CD4-positive, CD25-positive, alpha-beta regulatory T cell (primary cell): ENCODE measurements around the gene MAP1B. TPM values are rescaled to one million over a fixed set of nuclear protein-coding genes. Genes with fewer than 3 reads are reported as not detected.

Source experiments
- ATAC-seq, 2 donors: fragments of 150-1000 bp; cut with Tn5 transposase; one replicate each; pipeline ENCODE4 v1.10.0; 2021; ENCODE audit warnings: low read depth in 2 of 2, moderate number of reproducible peaks in 2 of 2, moderate library complexity in 1 of 2
- DNase-seq, 3 donors: peaks; one replicate each; pipeline versions ENCODE4 v3.0.0 to v3.0.0-alpha.2; 2012 to 2022; ENCODE audit warnings: mixed read lengths in 1 of 3
- H3K27ac ChIP-seq: one replicate; pipeline ENCODE4 v1.7.0; 2013; ENCODE audit warnings: mild to moderate bottlenecking, low read length; ENCODE audit not compliant: insufficient read depth, poor library complexity, severe bottlenecking
- H3K27me3 ChIP-seq: one replicate; pipeline ENCODE4 v1.7.0; 2013; ENCODE audit warnings: low read length; ENCODE audit not compliant: control insufficient read depth, insufficient read depth
- H3K36me3 ChIP-seq: one replicate; pipeline ENCODE4 v1.7.0; 2013; ENCODE audit warnings: mild to moderate bottlenecking, low read length, moderate library complexity; ENCODE audit not compliant: control insufficient read depth, insufficient read depth
- H3K4me1 ChIP-seq: 2 replicates; pipeline ENCODE4 v1.7.0; 2013; ENCODE audit warnings: mild to moderate bottlenecking, low read length; ENCODE audit not compliant: insufficient read depth, control insufficient read depth, poor library complexity, severe bottlenecking
- H3K4me3 ChIP-seq: one replicate; pipeline ENCODE4 v1.7.0; 2013; ENCODE audit warnings: low read depth, mild to moderate bottlenecking, low read length, moderate library complexity
- H3K9me3 ChIP-seq, 2 experiments: 1 replicate in 1 of 2; 2 replicates in 1 of 2; pipeline ENCODE4 v1.7.0; 2013; ENCODE audit warnings: low read length in 2 of 2, mild to moderate bottlenecking in 1 of 2, moderate library complexity in 1 of 2; ENCODE audit not compliant: control insufficient read depth in 2 of 2
- H3K27ac Mint-ChIP-seq, 3 donors: one replicate each; pipeline ENCODE4 v1.8.0; 2020 to 2022; ENCODE audit warnings: mild to moderate bottlenecking in 3 of 3, mixed read lengths in 3 of 3, moderate library complexity in 2 of 3
- H3K27me3 Mint-ChIP-seq: one replicate; pipeline ENCODE4 v1.8.0; 2022; ENCODE audit warnings: mild to moderate bottlenecking, mixed read lengths
- H3K36me3 Mint-ChIP-seq: one replicate; pipeline ENCODE4 v1.8.0; 2020; ENCODE audit warnings: mixed read lengths
- H3K4me1 Mint-ChIP-seq, 4 donors: one replicate each; pipeline ENCODE4 v1.8.0; 2020 to 2022; ENCODE audit warnings: mixed read lengths in 4 of 4, mild to moderate bottlenecking in 1 of 4
- H3K4me3 Mint-ChIP-seq, 4 donors: one replicate each; pipeline ENCODE4 v1.8.0; 2020 to 2022; ENCODE audit warnings: mild to moderate bottlenecking in 4 of 4, mixed read lengths in 4 of 4, moderate library complexity in 3 of 4
- H3K9me3 Mint-ChIP-seq, 7 donors: one replicate each; pipeline ENCODE4 v1.8.0; 2020 to 2022; ENCODE audit warnings: mixed read lengths in 7 of 7, mild to moderate bottlenecking in 3 of 7, moderate library complexity in 2 of 7
- polyA plus RNA-seq, 4 donors: library from polyadenylated mRNA; unstranded; fragments of 300-500 nt; fragmentation: Illumina TruSeq; gene quantifications; one replicate each; pipeline ENCODE4 v1.2.3, GENCODE V29; 2021
- total RNA-seq: library from RNA; stranded (reverse); gene quantifications from one replicate; pipeline ENCODE4 v1.2.3, GENCODE V29; 2022

The MAP1B gene
- total and polyA plus RNA-seq, 5 donors from 2014 or later, result 0.12 to 0.23 (median 0.14) TPM

DNA sequence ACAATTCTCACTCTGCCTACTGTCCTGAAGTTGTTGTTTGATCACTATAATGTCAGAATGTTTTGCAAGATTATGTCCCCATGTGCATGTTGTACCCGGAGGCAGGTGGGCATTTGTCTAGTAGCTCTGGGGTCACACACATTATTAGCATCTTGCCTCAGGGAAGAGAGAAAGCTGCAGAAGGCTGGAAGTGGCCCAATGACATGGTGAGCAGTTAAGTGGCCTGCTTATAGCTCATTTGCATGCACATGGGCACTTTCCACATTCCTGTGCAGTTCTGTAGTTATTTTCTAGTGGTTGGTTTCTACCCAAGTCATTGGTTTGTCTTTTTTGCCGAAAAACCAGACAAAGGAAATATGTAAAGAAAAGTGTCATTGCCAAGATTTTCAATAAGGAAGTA lies 80.9 kb downstream of the MAP1B start:
- H3K36me3 Mint-ChIP-seq, result no peaks in the 10 kb centered on the region
- no peaks in the 10 kb centered on the region for H3K36me3 ChIP-seq
- no peaks in the 10 kb centered on the region for H3K4me1 ChIP-seq
- no peak overlapping the region for H3K4me3 Mint-ChIP-seq
- peaks cover 40% of the 10 kb centered on the region for H3K27me3 Mint-ChIP-seq
- H3K27ac Mint-ChIP-seq, result no peak overlapping the region
- ATAC-seq (no peak), DNase-seq (no peak)
- no peak overlapping the region for H3K27ac ChIP-seq
- H3K4me3 ChIP-seq, result no peak overlapping the region
- no peaks in the 10 kb centered on the region for H3K9me3 ChIP-seq
- H3K4me1 Mint-ChIP-seq, result no peaks in the 10 kb centered on the region
- peaks cover 13% of the 10 kb centered on the region for H3K27me3 ChIP-seq
- H3K9me3 Mint-ChIP-seq, result peaks cover 0 to 2% (median 0%) of the 10 kb centered on the region in 7 donors

GRCh38 chr5:72189146-72189545 lies 81.9 kb downstream of the MAP1B start:
- Histone ChIP-seq H3K27ac (no peak overlapping the region), H3K36me3 (no peaks in the 10 kb centered on the region), H3K4me1 (no peaks in the 10 kb centered on the region), H3K27me3 (peaks cover 16% of the 10 kb centered on the region), H3K4me3 (no peak overlapping the region), H3K9me3 (no peaks in the 10 kb centered on the region)
- no peak overlapping the region for H3K4me3 Mint-ChIP-seq
- H3K4me1 Mint-ChIP-seq, result no peaks in the 10 kb centered on the region
- peaks cover 39% of the 10 kb centered on the region for H3K27me3 Mint-ChIP-seq
- no peak for ATAC-seq
- H3K36me3 Mint-ChIP-seq, result no peaks in the 10 kb centered on the region
- no peak for DNase-seq
- peaks cover 0 to 4% (median 0%) of the 10 kb centered on the region in 7 donors for H3K9me3 Mint-ChIP-seq
- H3K27ac Mint-ChIP-seq, result no peak overlapping the region

- no peak for DNase-seq
- no peak for ATAC-seq
- Mint-ChIP-seq H3K27me3 (peaks cover 49% of the 10 kb centered on the region), H3K4me3 (no peak overlapping the region), H3K4me1 (peaks cover 0 to 6% (median 0%) of the 10 kb centered on the region in 4 donors), H3K27ac (no peak overlapping the region), H3K36me3 (peaks cover 3% of the 10 kb centered on the region), H3K9me3 (peaks cover 0 to 7% (median 2%) of the 10 kb centered on the region in 7 donors)
- H3K4me1 ChIP-seq, result no peaks in the 10 kb centered on the region
- no peaks in the 10 kb centered on the region for H3K9me3 ChIP-seq
- no peaks in the 10 kb centered on the region for H3K36me3 ChIP-seq
- no peak overlapping the region for H3K27ac ChIP-seq
- H3K27me3 ChIP-seq, result peaks cover 16% of the 10 kb centered on the region
- H3K4me3 ChIP-seq, result no peak overlapping the region
Observed at GRCh38 chr5:72191404-72191803, 84.1 kb downstream of the MAP1B start.

- H3K9me3 ChIP-seq, result no peaks in the 10 kb centered on the region
- Mint-ChIP-seq H3K36me3 (peaks cover 3% of the 10 kb centered on the region), H3K27ac (no peak overlapping the region), H3K4me3 (no peak overlapping the region), H3K9me3 (peaks cover 0 to 7% (median 2%) of the 10 kb centered on the region in 7 donors), H3K27me3 (peaks cover 39% of the 10 kb centered on the region), H3K4me1 (peaks cover 0 to 6% (median 0%) of the 10 kb centered on the region in 4 donors)
- DNase-seq (peak in 1 of 3 donors; percentile 18), ATAC-seq (no peak)
- no peak overlapping the region for H3K4me3 ChIP-seq
- H3K4me1 ChIP-seq, result no peaks in the 10 kb centered on the region
- H3K27ac ChIP-seq, result no peak overlapping the region
- H3K36me3 ChIP-seq, result no peaks in the 10 kb centered on the region
- H3K27me3 ChIP-seq, result peaks cover 12% of the 10 kb centered on the region
Observed at GRCh38 chr5:72194846-72195245, 87.6 kb downstream of the MAP1B start.

DNA sequence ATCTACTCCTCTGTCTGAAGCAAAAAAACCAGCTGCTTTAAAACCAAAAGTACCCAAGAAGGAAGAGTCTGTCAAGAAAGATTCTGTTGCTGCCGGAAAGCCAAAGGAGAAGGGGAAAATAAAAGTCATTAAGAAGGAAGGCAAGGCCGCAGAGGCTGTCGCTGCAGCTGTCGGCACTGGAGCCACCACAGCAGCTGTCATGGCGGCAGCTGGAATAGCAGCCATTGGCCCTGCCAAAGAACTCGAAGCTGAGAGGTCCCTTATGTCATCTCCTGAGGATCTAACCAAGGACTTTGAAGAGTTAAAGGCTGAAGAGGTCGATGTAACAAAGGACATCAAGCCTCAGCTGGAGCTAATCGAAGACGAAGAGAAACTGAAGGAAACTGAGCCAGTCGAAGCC lies 88.3 kb downstream of the MAP1B start:
- H3K36me3 ChIP-seq, result no peaks in the 10 kb centered on the region
- Mint-ChIP-seq H3K27ac (no peak overlapping the region), H3K36me3 (peaks cover 3% of the 10 kb centered on the region), H3K27me3 (peaks cover 36% of the 10 kb centered on the region), H3K4me3 (no peak overlapping the region), H3K9me3 (peaks cover 0 to 7% (median 2%) of the 10 kb centered on the region in 7 donors), H3K4me1 (peaks cover 0 to 6% (median 0%) of the 10 kb centered on the region in 4 donors)
- no peak for DNase-seq
- H3K27me3 ChIP-seq, result peaks cover 8% of the 10 kb centered on the region
- no peak overlapping the region for H3K4me3 ChIP-seq
- H3K27ac ChIP-seq, result no peak overlapping the region
- no peaks in the 10 kb centered on the region for H3K9me3 ChIP-seq
- ATAC-seq, result no peak
- H3K4me1 ChIP-seq, result no peaks in the 10 kb centered on the region

- H3K27ac Mint-ChIP-seq, result no peak overlapping the region
- peaks cover 3% of the 10 kb centered on the region for H3K36me3 Mint-ChIP-seq
- Histone ChIP-seq H3K36me3 (no peaks in the 10 kb centered on the region), H3K9me3 (no peaks in the 10 kb centered on the region), H3K27ac (no peak overlapping the region), H3K27me3 (peaks cover 5% of the 10 kb centered on the region), H3K4me3 (no peak overlapping the region), H3K4me1 (no peaks in the 10 kb centered on the region)
- DNase-seq (no peak), ATAC-seq (no peak)
- H3K27me3 Mint-ChIP-seq, result peaks cover 22% of the 10 kb centered on the region
- H3K4me1 Mint-ChIP-seq, result peaks cover 0 to 6% (median 0%) of the 10 kb centered on the region in 4 donors
- H3K4me3 Mint-ChIP-seq, result no peak overlapping the region
- H3K9me3 Mint-ChIP-seq, result peaks cover 0 to 7% (median 2%) of the 10 kb centered on the region in 7 donors
Observed at GRCh38 chr5:72197393-72197792, 90.1 kb downstream of the MAP1B start.

DNA sequence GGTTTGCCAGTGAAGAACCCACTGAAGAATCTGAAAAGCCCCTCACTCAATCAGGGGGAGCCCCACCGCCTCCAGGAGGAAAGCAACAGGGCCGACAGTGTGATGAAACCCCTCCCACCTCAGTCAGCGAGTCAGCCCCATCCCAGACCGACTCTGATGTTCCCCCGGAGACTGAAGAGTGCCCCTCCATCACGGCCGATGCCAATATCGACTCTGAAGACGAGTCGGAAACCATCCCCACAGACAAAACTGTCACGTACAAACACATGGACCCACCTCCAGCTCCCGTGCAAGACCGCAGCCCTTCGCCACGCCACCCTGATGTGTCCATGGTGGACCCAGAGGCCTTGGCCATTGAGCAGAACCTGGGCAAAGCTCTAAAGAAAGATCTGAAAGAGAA lies 92.4 kb downstream of the MAP1B start:
- no peak overlapping the region for H3K27ac ChIP-seq
- H3K27me3 ChIP-seq, result no peaks in the 10 kb centered on the region
- no peaks in the 10 kb centered on the region for H3K36me3 ChIP-seq
- no peak overlapping the region for H3K4me3 ChIP-seq
- H3K9me3 ChIP-seq, result no peaks in the 10 kb centered on the region
- H3K36me3 Mint-ChIP-seq, result peaks cover 3% of the 10 kb centered on the region
- H3K27me3 Mint-ChIP-seq, result peaks cover 13% of the 10 kb centered on the region
- H3K4me3 Mint-ChIP-seq, result peak overlapping the region in 1 of 4 donors; percentile 24
- DNase-seq (no peak), ATAC-seq (no peak)
- H3K27ac Mint-ChIP-seq, result no peak overlapping the region
- H3K9me3 Mint-ChIP-seq, result peaks cover 0 to 4% (median 2%) of the 10 kb centered on the region in 7 donors
- H3K4me1 Mint-ChIP-seq, result peaks cover 0 to 6% (median 0%) of the 10 kb centered on the region in 4 donors
- H3K4me1 ChIP-seq, result no peaks in the 10 kb centered on the region

DNA sequence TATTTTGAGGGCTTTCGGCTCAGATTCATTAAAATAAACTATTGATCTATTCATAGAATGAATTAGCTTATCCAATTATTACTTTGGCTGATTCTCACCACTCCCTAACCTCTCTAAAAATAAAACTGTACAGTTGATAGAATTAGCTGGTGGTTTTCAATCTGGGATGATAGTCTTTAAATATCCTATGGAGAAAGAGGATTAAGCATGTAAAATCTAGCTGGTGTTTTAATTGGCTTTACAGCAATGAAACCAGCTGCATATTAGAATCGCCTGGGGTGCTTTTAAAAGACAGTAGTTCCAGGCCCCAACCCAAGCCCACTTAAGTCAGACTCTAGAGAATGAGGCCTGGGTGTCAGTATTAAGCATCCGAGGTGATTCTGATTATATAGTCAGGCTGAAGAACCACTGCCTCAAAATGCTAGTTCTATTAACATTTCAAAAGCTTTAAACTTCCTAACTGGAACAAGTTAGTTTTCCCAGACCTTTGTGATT lies 95.1 kb downstream of the MAP1B start:
- Mint-ChIP-seq H3K4me1 (peaks cover 0 to 5% (median 0%) of the 10 kb centered on the region in 4 donors), H3K4me3 (no peak overlapping the region), H3K27ac (no peak overlapping the region), H3K27me3 (no peaks in the 10 kb centered on the region), H3K9me3 (no peaks in the 10 kb centered on the region), H3K36me3 (peaks cover 4% of the 10 kb centered on the region)
- no peak overlapping the region for H3K27ac ChIP-seq
- no peaks in the 10 kb centered on the region for H3K9me3 ChIP-seq
- H3K4me1 ChIP-seq, result no peaks in the 10 kb centered on the region
- H3K27me3 ChIP-seq, result no peaks in the 10 kb centered on the region
- no peak overlapping the region for H3K4me3 ChIP-seq
- DNase-seq, result no peak
- H3K36me3 ChIP-seq, result no peaks in the 10 kb centered on the region
- ATAC-seq, result no peak
